Caco-2 (cell line): ENCODE data around the gene LZIC. TPM values are rescaled to one million over a fixed set of nuclear protein-coding genes. Genes with fewer than 3 reads are reported as not detected.

Experiments used
- BruUV-seq: library from RNA; stranded (reverse); fragments of 400-500 nt; replicated peaks from 2 replicates; lab custom pipeline; 2021; lab: Mats Ljungman, UMichigan
- CTCF ChIA-PET: fragments of 300-600 bp; sonication (Branson Sonifier 250); formaldehyde crosslinking; loops from one replicate; lab custom pipeline; 2022; ENCODE audit warnings: antibody characterized with exemption; lab: Charles Lee
- POLR2A ChIA-PET: fragments of 300-600 bp; sonication (Branson Sonifier 250); formaldehyde crosslinking; loops from one replicate; lab custom pipeline; 2022; ENCODE audit warnings: antibody characterized with exemption; lab: Charles Lee
- DNase-seq, 2 experiments: peaks; one replicate each; pipeline versions ENCODE4 v3.0.0 to v3.0.0-alpha.2; 2020 to 2022
- H3K27me3 ChIP-seq: replicated peaks from 2 replicates; pipeline ENCODE4 v1.6.0; 2011; ENCODE audit warnings: low read length; ENCODE audit not compliant: control insufficient read depth, insufficient read depth
- H3K36me3 ChIP-seq: 2 replicates; pipeline ENCODE4 v1.5.1; 2011; ENCODE audit warnings: low read length; ENCODE audit not compliant: control insufficient read depth, insufficient read depth
- H3K4me1 ChIP-seq: fragments of 250-450 bp; sonication (Bioruptor Pico); 2 replicates; pipeline ENCODE4 v1.5.1; 2020; ENCODE audit warnings: mild to moderate bottlenecking
- H3K4me3 ChIP-seq: 2 replicates; pipeline ENCODE4 v1.5.1; 2011; ENCODE audit warnings: low read depth, mild to moderate bottlenecking, control low read depth, low read length
- H3K9me3 ChIP-seq: fragments of 250-450 bp; sonication (Bioruptor Pico); 2 replicates; pipeline ENCODE4 v1.5.1; 2020; ENCODE audit warnings: mild to moderate bottlenecking, moderate library complexity
- H3K27ac Mint-ChIP-seq: one replicate; pipeline ENCODE4 v1.8.0; 2022; ENCODE audit warnings: mixed read lengths; ENCODE audit not compliant: unreplicated experiment
- H3K27me3 Mint-ChIP-seq: one replicate; pipeline ENCODE4 v1.8.0; 2022; ENCODE audit warnings: mixed read lengths; ENCODE audit not compliant: insufficient read depth, unreplicated experiment
- H3K36me3 Mint-ChIP-seq: one replicate; pipeline ENCODE4 v1.8.0; 2022; ENCODE audit warnings: mild to moderate bottlenecking, mixed read lengths; ENCODE audit not compliant: insufficient read depth, unreplicated experiment
- H3K4me1 Mint-ChIP-seq: one replicate; pipeline ENCODE4 v1.8.0; 2022; ENCODE audit warnings: low read depth, mixed read lengths; ENCODE audit not compliant: unreplicated experiment
- H3K4me3 Mint-ChIP-seq: one replicate; pipeline ENCODE4 v1.8.0; 2022; ENCODE audit warnings: mild to moderate bottlenecking, moderate library complexity, mixed read lengths; ENCODE audit not compliant: unreplicated experiment
- H3K9me3 Mint-ChIP-seq: one replicate; pipeline ENCODE4 v1.8.0; 2022; ENCODE audit warnings: mixed read lengths; ENCODE audit not compliant: unreplicated experiment
- CTCF ChIP-seq, 2 experiments: fragments of 200-600 bp in 1 of 2; IDR thresholded peaks; 1 replicate in 1 of 2; 2 replicates in 1 of 2; pipeline versions ENCODE4 v1.5.1 to v1.8.0; 2011 to 2022; ENCODE audit warnings: antibody characterized with exemption in 1 of 2, control low read depth in 1 of 2, inconsistent platforms in 1 of 2, low read depth in 1 of 2, low read length in 1 of 2, mild to moderate bottlenecking in 1 of 2, moderate library complexity in 1 of 2; ENCODE audit not compliant: insufficient read depth in 1 of 2, severe bottlenecking in 1 of 2, unreplicated experiment in 1 of 2
- intact Hi-C: fragments of 100-400 bp; cut with micrococcal nuclease; formaldehyde crosslinking; loops from one replicate; pipeline ENCODE4 v1.10.0; 2022; ENCODE audit not compliant: unreplicated experiment
- total RNA-seq: library from RNA; stranded (reverse); gene quantifications from 2 replicates; pipeline ENCODE4 v1.2.3, GENCODE V29; 2022

Gene LZIC
- total RNA-seq, 1 experiment from 2014 or later: 33.2 TPM

GRCh38 chr1:9891207-9891606, 52.0 kb downstream of the LZIC start:
- H3K9me3 Mint-ChIP-seq: no peaks in the 10 kb centered on the region
- Histone ChIP-seq H3K4me1 (no peaks in the 10 kb centered on the region), H3K27me3 (no peaks in the 10 kb centered on the region), H3K4me3 (no peak overlapping the region), H3K36me3 (no peaks in the 10 kb centered on the region), H3K9me3 (no peaks in the 10 kb centered on the region)
- ChIA-PET POLR2A (interaction anchor here (0.5 kb wide), 1 partner anchor 41 kb away, joined by 4 read pairs; no protein-coding TSS in a partner anchor), CTCF (interaction anchor here (0.6 to 0.7 kb wide), 2 partner anchors 210 to 245 kb away, joined by 3 to 6 read pairs; no protein-coding TSS in a partner anchor)
- H3K27ac Mint-ChIP-seq: no peak overlapping the region
- intact Hi-C loops: no loop called here
- no peaks in the 10 kb centered on the region for H3K27me3 Mint-ChIP-seq
- no peak for TF ChIP-seq CTCF (IDR thresholded peaks at IDR 0.05; ENCODE audit: insufficient read depth in 1 of 2, low read depth in 1 of 2, low read length in 1 of 2, severe bottlenecking in 1 of 2, unreplicated experiment in 1 of 2)
- no peak overlapping the region for H3K4me3 Mint-ChIP-seq
- no peaks in the 10 kb centered on the region for H3K36me3 Mint-ChIP-seq
- H3K4me1 Mint-ChIP-seq: no peaks in the 10 kb centered on the region
- BruUV-seq: no TSS peak
- no peak for DNase-seq

- no peak overlapping the region for H3K4me3 Mint-ChIP-seq
- H3K9me3 Mint-ChIP-seq: no peaks in the 10 kb centered on the region
- ChIA-PET POLR2A (no interaction called here), CTCF (interaction anchor here (0.7 to 1.1 kb wide), 2 partner anchors 15 to 246 kb away, joined by 3 to 6 read pairs; no protein-coding TSS in a partner anchor)
- BruUV-seq: no TSS peak
- Histone ChIP-seq H3K4me1 (no peaks in the 10 kb centered on the region), H3K4me3 (no peak overlapping the region), H3K9me3 (no peaks in the 10 kb centered on the region), H3K36me3 (no peaks in the 10 kb centered on the region), H3K27me3 (no peaks in the 10 kb centered on the region)
- no peaks in the 10 kb centered on the region for H3K27me3 Mint-ChIP-seq
- intact Hi-C loops: no loop called here
- H3K4me1 Mint-ChIP-seq: no peaks in the 10 kb centered on the region
- no peaks in the 10 kb centered on the region for H3K36me3 Mint-ChIP-seq
- TF ChIP-seq CTCF (IDR thresholded peaks at IDR 0.05; ENCODE audit: insufficient read depth in 1 of 2, low read depth in 1 of 2, low read length in 1 of 2, severe bottlenecking in 1 of 2, unreplicated experiment in 1 of 2): no peak
- no peak for DNase-seq
- no peak overlapping the region for H3K27ac Mint-ChIP-seq
Measured at GRCh38 chr1:9890224-9890731, 52.9 kb downstream of the LZIC start.

DNA sequence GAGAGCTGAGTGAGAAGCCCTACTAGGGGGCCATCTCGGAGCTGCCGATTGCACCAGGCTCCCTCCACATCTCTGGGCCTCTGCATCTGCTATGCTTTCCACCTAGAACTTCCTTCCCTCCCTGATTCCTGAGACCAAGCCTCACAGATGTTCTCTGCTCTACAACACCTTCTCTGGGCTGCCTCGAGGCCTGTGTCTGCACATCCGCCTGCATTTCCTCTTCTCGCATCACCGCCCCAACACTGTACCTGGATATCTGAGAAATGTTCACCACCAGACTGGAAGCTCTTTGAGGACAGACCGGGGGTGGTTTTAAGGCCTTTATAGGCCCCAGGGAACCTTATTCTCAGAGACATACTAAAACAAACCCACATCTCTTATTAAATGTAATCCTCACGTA, 53.8 kb downstream of the LZIC start:
- no peak for DNase-seq
- Histone ChIP-seq H3K4me1 (no peaks in the 10 kb centered on the region), H3K36me3 (no peaks in the 10 kb centered on the region), H3K27me3 (no peaks in the 10 kb centered on the region), H3K4me3 (no peak overlapping the region), H3K9me3 (no peaks in the 10 kb centered on the region)
- no peaks in the 10 kb centered on the region for H3K36me3 Mint-ChIP-seq
- H3K9me3 Mint-ChIP-seq: no peaks in the 10 kb centered on the region
- no peaks in the 10 kb centered on the region for H3K27me3 Mint-ChIP-seq
- no TSS peak for BruUV-seq
- H3K4me1 Mint-ChIP-seq: no peaks in the 10 kb centered on the region
- no peak overlapping the region for H3K4me3 Mint-ChIP-seq
- no peak overlapping the region for H3K27ac Mint-ChIP-seq
- intact Hi-C loops: no loop called here
- TF ChIP-seq CTCF (IDR thresholded peaks at IDR 0.05; ENCODE audit: insufficient read depth in 1 of 2, low read depth in 1 of 2, low read length in 1 of 2, severe bottlenecking in 1 of 2, unreplicated experiment in 1 of 2): no peak
- ChIA-PET CTCF (interaction anchor here (1.1 kb wide), 1 partner anchor 14 kb away, joined by 3 read pairs; no protein-coding TSS in a partner anchor), POLR2A (interaction anchor here (0.6 kb wide), 1 partner anchor 60 kb away, joined by 3 read pairs; no protein-coding TSS in a partner anchor)
